Right atrium auricular region (tissue), 2 donors: ENCODE measurements around the gene AP3D1. TPM values are rescaled to one million over a fixed set of nuclear protein-coding genes. Genes with fewer than 3 reads are reported as not detected.
A peak's percentile ranks its signal among the peaks of the same experiment; 100 is the strongest.

ENCODE experiments used
- DNase-seq: peaks from one replicate; pipeline ENCODE4 v3.0.0-alpha.2; 2019; ENCODE audit warnings: low spot score
- H3K27ac ChIP-seq, 2 donors: fragments of 200-600 bp; sonication (generic); 1 replicate in 1 of 2; 2 replicates in 1 of 2; pipeline ENCODE4 v1.5.1; 2016 to 2019
- H3K27me3 ChIP-seq, 2 donors: fragments of 200-600 bp; sonication (generic); one replicate each; pipeline versions ENCODE4 v1.5.1 to v1.6.0; 2017 to 2019
- H3K36me3 ChIP-seq: fragments of 200-600 bp; sonication (generic); one replicate; pipeline ENCODE4 v1.5.1; 2016
- H3K4me1 ChIP-seq, 2 donors: fragments of 200-600 bp; sonication (generic); one replicate each; pipeline versions ENCODE4 v1.5.1 to v1.6.0; 2017 to 2019
- H3K4me3 ChIP-seq, 2 donors: fragments of 200-600 bp; sonication (generic); 1 replicate in 1 of 2; 2 replicates in 1 of 2; pipeline ENCODE4 v1.5.1; 2017 to 2019; ENCODE audit warnings: mild to moderate bottlenecking in 1 of 2, moderate library complexity in 1 of 2
- H3K9me3 ChIP-seq, 2 donors: fragments of 200-600 bp; sonication (generic); one replicate each; pipeline ENCODE4 v1.5.1; 2019
- total RNA-seq, 2 donors: library from RNA; depleted of rRNA; stranded (reverse); fragments of >200 nt; gene quantifications; one replicate each; pipeline ENCODE4 v1.1.0, GENCODE V29; 2016
- TF ChIP-seq, protein P1 (sequence below), 2 donors: fragments of 200-600 bp; sonication (generic); IDR thresholded peaks; one replicate each; pipeline ENCODE4 v1.5.1; 2019; ENCODE audit warnings: antibody characterized with exemption in 2 of 2

Gene AP3D1
- total RNA-seq, 2 donors from 2014 or later, result 82.7 to 95.8 TPM

DNA sequence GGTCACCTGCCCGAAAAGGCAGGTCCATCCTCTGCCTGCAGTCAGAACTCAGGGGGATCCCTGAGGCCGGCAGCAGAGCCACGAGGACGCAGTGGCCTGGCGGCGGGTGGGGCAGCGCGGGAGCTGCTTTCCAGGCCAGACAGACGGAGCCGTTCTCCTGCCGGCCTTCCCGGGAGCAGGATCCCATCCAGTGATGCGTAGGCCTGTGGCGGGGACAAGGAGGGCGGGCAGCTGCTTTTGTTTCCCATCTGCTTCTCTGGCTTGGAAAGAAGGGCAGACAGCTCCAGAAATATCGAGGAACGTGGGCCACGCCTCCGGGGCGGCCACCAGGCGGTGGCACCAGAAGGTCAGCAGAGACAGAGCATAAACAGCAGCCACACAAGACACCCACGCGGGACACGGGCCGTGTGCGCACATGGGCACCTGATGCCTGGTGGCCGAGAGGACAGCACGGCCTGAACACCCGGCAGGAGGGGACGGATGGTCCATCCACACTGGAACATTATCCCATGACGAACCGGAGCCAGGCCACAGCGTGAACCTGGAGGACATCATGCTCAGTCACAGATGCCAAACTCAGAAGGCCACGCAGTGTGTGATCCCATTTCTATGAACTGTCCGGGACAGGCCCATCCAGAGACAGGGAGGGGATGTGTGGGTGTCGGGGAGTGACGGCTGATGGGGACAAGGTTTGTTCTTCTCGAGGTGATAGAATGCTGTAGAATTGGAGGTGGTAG, 86.4 kb downstream of the AP3D1 start:
- TF ChIP-seq, protein P1, sequence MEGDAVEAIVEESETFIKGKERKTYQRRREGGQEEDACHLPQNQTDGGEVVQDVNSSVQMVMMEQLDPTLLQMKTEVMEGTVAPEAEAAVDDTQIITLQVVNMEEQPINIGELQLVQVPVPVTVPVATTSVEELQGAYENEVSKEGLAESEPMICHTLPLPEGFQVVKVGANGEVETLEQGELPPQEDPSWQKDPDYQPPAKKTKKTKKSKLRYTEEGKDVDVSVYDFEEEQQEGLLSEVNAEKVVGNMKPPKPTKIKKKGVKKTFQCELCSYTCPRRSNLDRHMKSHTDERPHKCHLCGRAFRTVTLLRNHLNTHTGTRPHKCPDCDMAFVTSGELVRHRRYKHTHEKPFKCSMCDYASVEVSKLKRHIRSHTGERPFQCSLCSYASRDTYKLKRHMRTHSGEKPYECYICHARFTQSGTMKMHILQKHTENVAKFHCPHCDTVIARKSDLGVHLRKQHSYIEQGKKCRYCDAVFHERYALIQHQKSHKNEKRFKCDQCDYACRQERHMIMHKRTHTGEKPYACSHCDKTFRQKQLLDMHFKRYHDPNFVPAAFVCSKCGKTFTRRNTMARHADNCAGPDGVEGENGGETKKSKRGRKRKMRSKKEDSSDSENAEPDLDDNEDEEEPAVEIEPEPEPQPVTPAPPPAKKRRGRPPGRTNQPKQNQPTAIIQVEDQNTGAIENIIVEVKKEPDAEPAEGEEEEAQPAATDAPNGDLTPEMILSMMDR (IDR thresholded peaks at IDR 0.05), result no peak
- Histone ChIP-seq H3K36me3 (no peaks in the 10 kb centered on the region), H3K4me3 (peak overlapping the region in 1 of 2 donors; percentile 11), H3K27ac (peak overlapping the region; percentile 99), H3K27me3 (no peaks in the 10 kb centered on the region), H3K4me1 (peaks cover 0 to 41% of the 10 kb centered on the region in 2 donors), H3K9me3 (no peaks in the 10 kb centered on the region)
- peak; percentile 84 for DNase-seq

GRCh38 chr19:2064395-2064787, 87.0 kb downstream of the AP3D1 start:
- no peaks in the 10 kb centered on the region for H3K9me3 ChIP-seq
- no peak for DNase-seq
- peaks cover 0 to 41% of the 10 kb centered on the region in 2 donors for H3K4me1 ChIP-seq
- no peaks in the 10 kb centered on the region for H3K27me3 ChIP-seq
- H3K27ac ChIP-seq, result peak overlapping the region; percentile 99
- H3K4me3 ChIP-seq, result peak overlapping the region in 1 of 2 donors; percentile 11
- no peaks in the 10 kb centered on the region for H3K36me3 ChIP-seq
- TF ChIP-seq, protein P1 (IDR thresholded peaks at IDR 0.05), result no peak

DNA sequence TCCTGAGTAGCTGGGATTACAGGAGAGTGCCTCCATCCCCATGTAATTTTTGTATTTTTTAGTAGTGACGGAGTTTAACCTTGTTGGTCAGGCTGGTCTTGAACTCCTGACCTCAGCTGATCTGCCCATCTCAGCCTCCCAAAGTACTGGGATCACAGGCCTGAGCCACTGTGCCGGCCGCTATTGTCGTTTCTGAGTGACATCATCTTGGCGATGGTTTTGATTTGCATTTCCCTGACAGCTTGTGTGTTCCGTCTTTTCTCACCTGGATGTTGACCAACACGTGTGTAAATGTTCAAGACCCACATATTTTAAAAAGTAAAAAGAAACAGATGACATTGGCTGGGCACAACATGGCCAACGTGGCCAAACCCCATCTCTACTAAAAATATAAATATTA, 87.5 kb downstream of the AP3D1 start:
- H3K36me3 ChIP-seq, result no peaks in the 10 kb centered on the region
- TF ChIP-seq, protein P1 (IDR thresholded peaks at IDR 0.05), result no peak
- peaks cover 0 to 45% of the 10 kb centered on the region in 2 donors for H3K4me1 ChIP-seq
- H3K27ac ChIP-seq, result peak overlapping the region; percentile 99
- DNase-seq, result no peak
- H3K27me3 ChIP-seq, result no peaks in the 10 kb centered on the region
- peak overlapping the region in 1 of 2 donors; percentile 11 for H3K4me3 ChIP-seq
- no peaks in the 10 kb centered on the region for H3K9me3 ChIP-seq

- Histone ChIP-seq H3K27ac (peak overlapping the region; percentile 99), H3K27me3 (no peaks in the 10 kb centered on the region)
These were observed 88.6 kb downstream of the AP3D1 start for GRCh38 chr19:2062770-2063169.

GRCh38 chr19:2062389-2062729, 89.0 kb downstream of the AP3D1 start:
- DNase-seq, result no peak
- Histone ChIP-seq H3K27ac (peak overlapping the region; percentile 99), H3K27me3 (no peaks in the 10 kb centered on the region), H3K36me3 (no peaks in the 10 kb centered on the region), H3K4me1 (peaks cover 0 to 58% of the 10 kb centered on the region in 2 donors), H3K9me3 (no peaks in the 10 kb centered on the region), H3K4me3 (peak overlapping the region; percentile 48 to 64)
- TF ChIP-seq, protein P1 (IDR thresholded peaks at IDR 0.05), result no peak

More at GRCh38 chr19:2062770-2063169, 88.6 kb downstream of the AP3D1 start:
- peaks cover 0 to 54% of the 10 kb centered on the region in 2 donors for H3K4me1 ChIP-seq
- H3K4me3 ChIP-seq, result no peak overlapping the region
- TF ChIP-seq, protein P1 (IDR thresholded peaks at IDR 0.05), result no peak
- H3K36me3 ChIP-seq, result no peaks in the 10 kb centered on the region
- no peak for DNase-seq
- H3K9me3 ChIP-seq, result no peaks in the 10 kb centered on the region
